HG03354 (cell line): ENCODE data around the gene MALT1.
A peak's percentile ranks its signal among the peaks of the same experiment; 100 is the strongest.
"Not testable (repeated sequence)": the region's sequence is repeated elsewhere in the genome, so short reads cannot be mapped to it uniquely, and the experiment has no call there.

Experiments used
- ATAC-seq: cut with Tn5 transposase; IDR thresholded peaks from one replicate; pipeline ENCODE4 v1.9.1; 2021; ENCODE audit warnings: mild to moderate bottlenecking; ENCODE audit not compliant: unreplicated experiment, poor library complexity, severe bottlenecking

MALT1 gene

DNA sequence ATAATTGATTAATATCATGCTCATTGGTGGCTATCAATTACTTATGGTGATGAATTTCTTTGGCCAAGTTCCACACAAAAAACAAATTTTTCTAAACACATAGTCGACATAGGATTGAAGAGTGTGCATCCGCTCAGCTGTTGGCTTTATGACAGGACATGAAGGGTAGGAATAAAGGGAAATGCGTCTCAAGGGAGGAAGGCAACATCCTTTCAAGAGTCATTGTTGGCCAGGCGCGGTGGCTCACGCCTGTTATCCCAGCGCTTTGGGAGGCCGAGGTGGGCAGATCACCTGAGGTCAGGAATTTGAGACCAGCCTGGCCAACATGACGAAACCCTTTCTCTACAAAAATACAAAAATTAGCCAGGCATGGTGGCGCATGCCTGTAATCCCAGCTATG lies 20.4 kb upstream of the MALT1 start:
- ATAC-seq: not testable (repeated sequence)

DNA sequence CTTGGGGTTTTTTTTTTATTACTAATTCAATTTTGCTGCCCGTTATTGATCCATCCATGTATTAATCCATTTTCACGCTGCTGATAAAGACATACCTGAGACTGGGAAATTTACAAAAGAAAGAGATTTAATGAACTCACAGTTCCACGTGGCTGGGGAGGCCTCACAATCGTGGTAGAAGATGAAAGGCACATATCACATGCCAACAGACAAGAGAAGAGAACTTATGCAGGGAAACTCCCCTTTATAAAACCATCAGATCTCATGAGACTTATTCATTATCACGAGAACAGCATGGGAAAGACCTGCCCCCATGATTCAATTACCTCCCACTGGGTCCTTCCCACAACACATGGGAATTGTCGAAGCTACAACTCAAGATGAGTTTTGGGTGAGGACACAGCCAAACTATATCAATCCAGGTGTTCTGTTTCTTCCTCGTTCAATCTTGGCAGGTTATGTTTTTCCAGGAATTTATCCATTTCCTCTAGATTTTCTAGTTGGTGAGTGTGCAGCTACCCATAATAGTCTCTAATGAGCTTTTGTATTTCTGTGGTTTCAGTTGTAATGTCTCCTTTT lies 18.0 kb upstream of the MALT1 start:
- not testable (repeated sequence) for ATAC-seq

DNA sequence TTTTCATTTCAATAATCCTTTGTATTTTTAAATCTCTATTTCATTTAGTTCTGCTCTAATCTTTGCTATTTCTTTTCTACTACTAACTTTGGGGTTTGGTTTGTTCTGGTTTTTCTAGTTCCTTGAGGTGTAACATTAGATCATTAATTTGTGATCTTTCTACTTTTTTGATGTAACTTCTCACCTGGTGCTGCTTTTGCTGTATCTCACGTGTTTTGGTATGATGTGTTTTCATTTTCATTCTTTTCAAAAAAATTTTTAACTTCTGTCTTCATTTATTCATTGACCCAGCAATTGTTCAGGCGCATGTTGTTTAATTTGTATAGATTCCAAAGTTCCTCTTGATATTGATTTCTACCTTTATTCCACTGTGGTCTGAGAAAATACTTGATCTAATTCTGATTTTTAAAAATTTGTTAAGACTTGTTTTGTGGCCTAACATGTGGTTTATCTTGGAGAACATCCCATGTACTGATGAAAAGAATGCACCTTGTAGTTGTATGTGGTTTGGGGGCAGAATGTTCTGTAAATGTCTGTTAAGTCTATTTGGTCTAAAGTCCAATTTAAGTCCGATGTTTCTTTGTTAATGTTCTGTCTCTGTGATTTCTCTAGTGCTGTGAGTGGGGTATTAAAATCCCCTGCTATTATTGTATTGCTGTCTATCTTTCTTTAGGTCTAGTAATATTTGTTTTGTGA lies 17.3 kb upstream of the MALT1 start:
- no peak for ATAC-seq

DNA sequence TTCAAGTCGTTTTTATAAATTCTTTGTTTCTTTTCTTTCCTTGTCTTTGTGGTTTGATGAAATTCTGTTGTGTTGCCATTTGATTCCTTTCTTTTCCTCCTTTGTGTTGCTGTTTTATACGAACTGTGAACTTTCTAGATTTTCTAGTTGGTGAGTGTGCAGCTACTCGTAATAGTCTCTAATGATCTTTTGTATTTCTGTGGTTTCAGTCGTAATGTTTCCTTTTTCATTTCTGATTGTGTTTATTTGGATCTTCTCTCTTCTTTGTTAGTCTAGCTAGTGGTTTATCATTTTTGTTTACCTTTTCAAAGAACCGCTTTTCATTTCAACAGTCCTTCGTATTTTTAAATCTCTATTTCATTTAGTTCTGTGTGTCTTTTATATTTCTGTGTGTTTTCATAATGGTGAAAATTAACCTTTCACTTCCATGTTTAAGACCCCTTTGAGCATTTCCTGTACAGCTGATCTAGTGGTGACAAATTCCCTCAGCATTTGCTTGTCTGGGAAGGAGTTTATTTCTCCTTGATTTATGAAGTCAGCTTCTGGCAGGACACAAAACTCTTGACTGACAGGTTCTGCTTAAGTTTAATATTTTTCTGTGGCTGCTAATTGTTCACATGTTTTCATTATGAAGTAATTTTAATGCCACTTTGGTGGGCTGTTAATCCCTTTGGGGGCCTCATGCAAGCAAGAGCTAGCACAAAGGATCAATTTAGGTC lies 16.2 kb upstream of the MALT1 start:
- ATAC-seq: no peak

DNA sequence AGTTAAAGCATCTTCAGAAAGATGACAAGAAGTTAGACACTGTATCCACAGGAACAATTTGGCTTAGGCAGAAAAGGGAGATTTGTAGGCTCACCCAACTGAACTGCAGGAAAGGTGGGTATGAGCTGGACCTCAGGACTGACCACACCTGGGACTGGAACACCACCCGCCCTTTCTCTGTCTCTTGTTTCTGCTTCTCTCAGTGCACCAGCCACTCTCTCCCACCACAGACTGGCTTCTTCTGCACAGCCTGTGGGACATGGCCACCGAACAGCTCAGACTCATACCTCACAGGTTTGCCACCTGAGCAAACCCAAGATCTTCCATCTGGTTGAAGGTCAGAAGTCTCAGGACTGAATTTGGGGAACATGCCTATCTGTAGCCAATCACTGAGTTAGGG lies 14.2 kb upstream of the MALT1 start:
- ATAC-seq: no peak

DNA sequence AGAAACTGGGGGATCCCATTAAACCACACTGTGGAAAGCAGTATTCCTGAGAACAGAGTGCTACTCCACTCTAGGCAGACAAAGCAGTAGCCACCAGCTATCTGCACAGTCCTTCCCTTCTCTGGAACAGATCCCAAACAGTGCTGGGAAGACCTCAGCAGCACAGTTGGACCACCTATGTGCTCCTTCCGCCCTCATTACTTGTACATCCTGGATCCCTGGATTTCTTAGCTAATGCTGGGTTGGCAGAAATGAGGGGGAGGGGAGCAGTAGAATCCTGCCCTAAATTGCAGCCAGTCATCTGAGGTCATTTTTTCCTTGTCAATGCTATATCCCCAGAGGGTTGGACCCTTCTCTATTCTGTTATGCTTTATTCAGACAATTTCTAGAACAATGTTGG lies 13.8 kb upstream of the MALT1 start:
- no peak for ATAC-seq

DNA sequence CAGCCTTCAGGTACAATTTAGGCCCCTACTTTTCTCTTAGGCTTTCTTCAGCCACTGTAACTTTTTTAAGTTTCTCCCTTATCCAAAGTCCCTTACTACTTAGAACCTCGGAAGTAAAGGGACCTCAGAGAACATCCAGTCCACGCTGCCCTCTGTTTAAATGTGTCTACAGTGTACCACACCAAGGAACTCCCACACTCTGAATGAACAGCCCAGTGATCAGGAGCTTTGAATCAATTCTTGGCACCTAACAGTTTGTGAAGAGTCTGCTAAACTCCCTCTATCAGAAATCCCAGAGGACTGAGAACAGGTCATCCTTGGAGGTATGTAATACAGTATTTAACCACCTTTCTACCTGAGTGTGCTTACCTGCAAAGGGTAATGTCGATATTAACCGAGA lies 11.6 kb upstream of the MALT1 start:
- ATAC-seq: no peak

DNA sequence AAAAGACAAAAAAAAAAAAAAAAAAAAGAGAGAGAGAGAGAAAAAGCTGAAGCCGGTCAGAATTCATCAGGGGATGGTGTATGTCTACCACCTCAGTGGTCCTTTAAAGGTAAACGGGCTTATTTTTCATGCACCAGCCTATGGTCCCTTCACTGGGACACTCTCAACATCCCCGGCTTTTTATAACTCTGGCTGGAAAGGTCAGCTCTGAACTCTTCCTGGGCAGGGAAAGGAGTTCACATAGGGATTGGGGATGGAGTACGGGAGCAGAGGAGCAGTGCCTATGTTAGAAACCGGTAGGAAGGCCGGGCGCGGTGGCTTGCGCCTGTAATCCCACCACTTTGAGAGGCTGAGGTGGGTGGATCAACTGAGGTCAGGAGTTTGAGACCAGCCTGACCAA lies 10.3 kb upstream of the MALT1 start:
- ATAC-seq: no peak

DNA sequence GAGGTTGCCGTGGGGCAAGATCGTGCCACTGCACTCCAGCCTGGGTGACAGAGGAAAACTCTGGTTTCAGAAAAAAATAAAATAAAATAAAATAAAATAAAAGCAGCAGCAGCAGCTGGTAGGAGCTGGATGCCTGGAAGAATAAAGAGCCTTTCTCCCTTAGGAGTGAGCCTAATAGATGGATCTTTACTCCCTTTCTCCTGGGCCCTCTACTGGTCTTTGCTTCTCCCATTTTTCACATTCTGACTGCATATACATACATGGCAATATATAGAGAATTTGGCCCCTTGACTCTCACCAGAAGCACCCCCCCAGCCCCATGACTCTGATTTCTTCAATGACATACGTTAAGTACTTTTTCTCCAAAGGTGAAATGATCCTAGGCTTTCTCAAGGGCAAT lies 9.8 kb upstream of the MALT1 start:
- ATAC-seq: no peak

DNA sequence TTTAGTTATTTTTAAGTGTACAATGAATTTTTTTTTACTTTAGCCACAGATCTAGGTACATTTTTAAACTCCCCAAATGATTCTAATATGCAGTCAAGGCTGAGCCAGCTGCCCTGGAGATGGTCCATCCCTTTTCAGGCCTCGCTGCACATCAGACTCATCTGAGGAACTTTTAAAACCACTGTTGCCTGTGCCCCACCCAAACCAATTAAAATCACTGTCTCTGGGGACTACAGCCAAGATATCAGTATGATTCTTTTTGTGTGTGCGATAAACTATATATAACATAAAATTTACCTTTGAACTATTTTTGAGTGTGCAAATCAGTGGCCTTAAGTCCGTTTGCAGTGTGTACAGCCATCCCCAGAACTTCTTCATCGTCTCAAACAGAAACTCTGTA lies 9.1 kb upstream of the MALT1 start:
- no peak for ATAC-seq

DNA sequence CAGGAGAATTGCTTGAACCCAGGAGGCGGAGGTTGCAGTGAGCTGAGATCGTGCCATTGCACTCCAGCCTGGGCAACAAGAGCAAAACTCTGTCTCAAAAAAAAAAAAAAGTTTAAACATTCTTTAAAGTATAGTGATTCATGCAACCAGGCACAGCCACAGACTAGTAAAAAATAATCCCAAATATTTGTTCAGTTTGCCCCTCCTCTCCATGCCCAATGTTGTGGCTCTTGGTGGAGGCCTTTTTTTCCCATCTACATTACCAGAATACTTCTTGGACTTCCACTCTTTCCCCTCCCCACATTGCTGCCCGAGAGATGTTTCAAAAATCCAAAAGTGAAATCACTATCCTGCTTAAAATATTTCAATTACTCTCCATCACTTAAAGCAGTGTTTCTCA lies 5.1 kb upstream of the MALT1 start:
- ATAC-seq: no peak

DNA sequence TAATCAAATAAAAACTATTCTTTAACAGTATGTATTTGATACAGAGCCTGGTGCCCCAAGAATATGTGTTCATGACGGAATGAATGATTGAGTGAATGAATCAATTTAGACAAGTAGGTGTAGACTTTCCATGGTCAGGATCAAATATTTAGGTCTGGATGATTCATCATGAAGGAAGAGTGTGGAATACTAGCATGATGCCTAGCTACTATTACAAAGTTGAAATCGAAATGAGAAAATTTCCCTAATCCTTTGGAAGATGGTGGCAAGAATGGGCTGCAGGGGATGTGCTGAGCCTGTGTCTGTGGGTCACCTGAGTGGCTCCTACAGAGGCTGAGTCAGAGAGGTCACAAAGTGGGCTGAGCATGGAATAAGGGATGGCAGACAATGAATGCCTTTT lies 3.1 kb upstream of the MALT1 start:
- no peak for ATAC-seq

DNA sequence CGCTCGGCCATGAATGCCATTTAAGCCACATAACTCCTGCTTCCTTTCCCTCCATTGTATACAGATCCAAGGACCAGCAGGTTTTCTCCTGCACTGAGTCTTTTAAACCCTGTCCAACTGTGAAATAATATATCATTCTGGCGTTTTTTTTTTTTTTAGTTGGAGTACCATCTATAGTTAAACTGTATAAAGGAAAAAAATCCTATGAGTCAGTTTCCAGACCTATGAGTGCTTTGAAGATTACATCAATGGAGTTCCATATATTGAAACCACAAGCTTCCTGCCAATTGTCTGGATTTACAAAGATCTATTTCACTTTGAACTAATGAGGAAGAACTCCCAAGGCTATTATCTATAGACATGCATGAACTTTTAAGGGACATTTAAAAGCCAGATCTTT lies 2.4 kb upstream of the MALT1 start:
- no peak for ATAC-seq

DNA sequence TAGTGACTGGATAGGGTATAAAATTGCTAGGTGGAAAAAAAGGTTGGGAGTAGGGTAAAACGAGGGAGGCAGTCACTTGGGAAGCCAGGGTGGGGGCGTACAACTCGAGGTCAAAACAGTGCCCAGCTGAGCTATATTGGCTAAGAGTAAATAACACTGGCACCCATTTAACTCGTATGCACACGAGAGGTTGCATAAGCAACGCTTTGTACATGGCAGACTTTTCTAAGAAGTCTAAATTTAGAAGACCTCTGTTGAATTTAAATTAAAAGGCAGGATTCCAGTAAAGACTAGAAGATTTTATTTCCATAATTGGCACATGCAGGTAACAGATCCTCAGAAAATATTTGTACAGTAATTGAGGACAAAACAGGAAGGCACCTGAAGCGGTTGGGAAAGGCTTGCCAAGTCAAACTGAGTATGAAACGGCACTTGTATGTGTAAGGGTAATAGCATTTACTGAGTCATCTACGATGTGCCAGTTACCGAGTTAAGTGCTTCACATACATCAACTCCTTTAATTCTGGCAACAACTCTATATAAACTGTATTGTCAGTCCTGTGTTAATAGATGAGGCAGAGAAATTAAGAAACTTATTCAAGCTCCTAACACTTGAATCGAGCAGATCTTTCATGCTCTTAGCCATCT lies 1.4 kb upstream of the MALT1 start:
- ATAC-seq: no peak

DNA sequence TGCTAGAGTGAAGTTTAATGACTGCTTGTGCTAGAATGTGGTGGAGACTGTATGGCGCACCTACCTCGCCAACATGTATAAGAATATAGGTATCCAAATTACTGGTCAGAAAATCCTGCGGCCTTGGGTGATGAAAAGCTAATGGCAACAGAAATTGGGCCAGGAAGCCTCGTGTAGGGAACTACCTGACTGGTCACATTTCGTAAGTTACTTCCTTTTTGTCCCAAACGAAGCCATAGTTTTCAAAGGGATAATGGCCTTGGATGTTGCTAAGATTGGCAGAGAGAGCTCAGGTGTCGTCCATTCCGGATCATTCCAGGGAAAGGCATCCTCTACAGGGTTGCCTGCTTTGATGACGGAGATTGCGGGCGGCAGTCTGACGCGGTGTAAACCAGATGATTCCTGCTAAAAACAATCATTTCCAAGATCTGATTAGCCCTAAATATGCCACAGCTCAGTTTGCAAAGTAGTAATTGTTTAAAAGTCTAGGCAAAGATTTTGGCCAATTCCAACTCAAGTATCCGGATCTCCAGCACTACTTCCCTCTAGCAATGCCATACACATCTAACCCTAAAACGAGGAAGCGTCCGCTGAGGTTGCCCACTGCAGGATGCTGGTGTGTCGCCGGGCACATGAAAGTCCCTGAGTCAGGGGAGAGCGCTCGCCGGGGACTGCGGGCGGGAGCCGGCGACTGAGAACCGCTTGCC lies 708 bp upstream of the MALT1 start:
- ATAC-seq: peak; percentile 0

DNA sequence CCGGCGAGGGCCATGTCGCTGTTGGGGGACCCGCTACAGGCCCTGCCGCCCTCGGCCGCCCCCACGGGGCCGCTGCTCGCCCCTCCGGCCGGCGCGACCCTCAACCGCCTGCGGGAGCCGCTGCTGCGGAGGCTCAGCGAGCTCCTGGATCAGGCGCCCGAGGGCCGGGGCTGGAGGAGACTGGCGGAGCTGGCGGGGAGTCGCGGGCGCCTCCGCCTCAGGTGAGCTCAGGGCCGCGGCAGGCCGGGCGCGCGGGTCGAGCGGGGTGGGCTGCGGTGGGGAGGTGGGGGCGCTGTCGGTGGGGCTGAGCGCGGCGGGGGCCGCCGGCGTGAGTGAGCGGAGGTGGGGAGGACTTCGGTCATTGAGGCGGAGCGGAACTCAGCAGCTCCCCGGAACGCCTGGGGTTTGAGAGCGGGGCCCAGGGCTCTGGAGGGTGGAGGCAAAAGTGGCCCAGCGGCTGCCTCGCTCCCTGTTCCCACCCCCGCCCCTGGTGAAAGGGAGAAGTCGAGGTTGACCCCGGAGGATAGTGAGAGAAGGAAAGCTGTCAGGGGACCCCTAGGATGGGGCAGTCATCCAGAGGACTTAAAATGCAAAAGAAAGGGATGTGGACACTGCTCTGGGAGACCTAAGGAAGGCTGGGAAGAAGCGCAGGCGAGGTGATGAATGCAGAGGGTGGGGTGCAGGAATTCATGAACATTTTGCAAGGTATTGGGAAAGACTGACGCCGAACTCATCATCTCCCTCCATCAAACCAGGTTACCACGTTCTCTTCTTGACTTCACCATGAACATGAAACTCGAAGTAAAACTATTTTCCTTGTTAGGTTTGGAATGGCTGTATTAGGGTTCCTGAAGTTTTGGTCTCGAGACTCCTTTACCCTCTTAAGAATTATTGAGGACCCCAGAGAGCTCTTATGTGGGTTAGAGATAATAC lies 633 bp downstream of the MALT1 start:
- ATAC-seq: peak; percentile 35

DNA sequence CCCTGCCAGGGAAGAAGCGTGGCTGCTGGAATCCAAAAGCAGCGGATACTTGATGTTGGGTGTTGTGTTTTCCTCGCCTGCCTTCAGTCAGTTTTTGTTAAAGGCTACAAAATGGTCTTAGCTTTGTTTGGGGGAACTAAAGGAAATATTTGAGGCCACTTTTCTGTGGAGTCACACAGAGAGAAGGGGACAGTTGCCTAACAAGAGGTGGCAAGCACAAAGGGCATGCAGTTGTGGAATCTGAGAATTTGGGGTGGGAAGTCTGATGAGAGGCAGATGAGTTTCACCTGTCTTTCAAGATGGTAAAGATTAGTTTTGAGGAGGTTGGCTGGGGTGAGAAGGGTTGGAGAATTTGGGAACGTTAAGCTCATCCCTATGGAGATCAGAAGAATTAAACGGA lies 2.9 kb downstream of the MALT1 start:
- ATAC-seq: no peak

DNA sequence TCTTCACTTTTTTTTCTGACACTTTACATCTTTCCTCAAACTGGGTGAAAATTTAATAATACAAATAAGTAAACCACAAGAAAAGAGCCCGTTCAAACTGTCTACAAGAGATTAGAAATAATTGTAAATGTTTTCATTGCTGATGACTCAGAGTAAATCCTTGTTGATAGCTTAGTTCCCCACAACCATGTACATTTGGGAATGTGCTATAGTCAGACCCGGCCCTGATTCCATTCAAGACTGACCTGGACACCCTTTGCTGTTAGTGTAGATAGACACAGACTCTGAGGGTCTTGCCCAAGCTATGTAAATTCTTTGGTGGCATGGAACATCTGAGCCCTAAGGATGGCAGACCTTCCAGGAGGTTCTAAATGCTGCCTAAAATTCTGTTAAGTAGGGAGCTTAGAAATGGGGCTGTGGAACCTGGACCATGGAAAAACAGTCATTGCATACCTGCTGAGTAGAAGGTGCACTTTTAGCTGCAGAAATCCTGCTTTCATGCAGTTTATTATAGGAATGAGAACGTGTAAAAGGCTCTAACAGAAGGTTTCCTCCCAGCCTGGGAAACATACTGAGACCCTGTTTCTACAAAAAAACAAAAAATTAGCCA lies 3.7 kb downstream of the MALT1 start:
- no peak for ATAC-seq

DNA sequence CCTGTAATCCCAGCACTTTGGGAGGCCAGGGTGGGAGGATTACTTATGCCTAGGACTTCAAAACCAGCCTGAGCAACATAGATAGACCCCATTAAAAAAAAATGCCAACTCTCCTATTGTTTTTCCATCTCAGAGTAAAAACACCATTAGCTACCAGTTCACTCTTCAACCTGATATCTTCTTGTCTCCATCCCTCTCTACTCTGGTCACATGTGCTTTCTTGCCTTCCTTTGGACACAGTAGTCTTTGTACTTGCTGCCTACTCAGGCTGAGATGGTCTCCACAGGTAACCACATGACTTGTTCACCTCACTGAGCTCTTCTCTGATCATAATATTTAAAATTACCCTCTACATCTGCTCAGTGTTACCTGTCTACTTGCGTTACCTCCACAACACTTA lies 5.0 kb downstream of the MALT1 start:
- ATAC-seq: no peak
